Small intestine (tissue), 7 donors: Measurements from ENCODE around the gene NUDT17. TPM values are rescaled to one million over a fixed set of nuclear protein-coding genes. Genes with fewer than 3 reads are reported as not detected.

Source experiments
- DNase-seq, 2 donors: peaks; one replicate each; pipeline versions ENCODE4 v3.0.0 to v3.0.0-alpha.2; 2013
- FAIRE-seq: peaks from 2 replicates; lab custom pipeline; 2012; peaks lifted over from hg19 to GRCh38; lab: Jason Lieb, UNC
- H3K27ac ChIP-seq, 3 donors: one replicate each; pipeline ENCODE4 v1.5.1; 2013; ENCODE audit warnings: low read length in 2 of 3, mild to moderate bottlenecking in 2 of 3, control low read depth in 1 of 3, inconsistent platforms in 1 of 3, low read depth in 1 of 3, moderate library complexity in 1 of 3
- H3K27me3 ChIP-seq, 3 donors: one replicate each; pipeline ENCODE4 v1.6.1; 2013; ENCODE audit warnings: low read length in 3 of 3, inconsistent platforms in 1 of 3; ENCODE audit not compliant: control insufficient read depth in 3 of 3, insufficient read depth in 3 of 3
- H3K36me3 ChIP-seq, 3 donors: one replicate each; pipeline ENCODE4 v1.6.1; 2013; ENCODE audit warnings: low read length in 3 of 3, inconsistent platforms in 1 of 3, low read depth in 1 of 3, mild to moderate bottlenecking in 1 of 3, moderate library complexity in 1 of 3; ENCODE audit not compliant: control insufficient read depth in 3 of 3, insufficient read depth in 2 of 3
- H3K4me1 ChIP-seq, 3 donors: one replicate each; pipeline ENCODE4 v1.6.1; 2013; ENCODE audit warnings: low read length in 2 of 3, inconsistent platforms in 1 of 3, low read depth in 1 of 3, mild to moderate bottlenecking in 1 of 3, moderate library complexity in 1 of 3; ENCODE audit not compliant: control insufficient read depth in 3 of 3, insufficient read depth in 2 of 3
- H3K4me3 ChIP-seq, 3 donors: one replicate each; pipeline ENCODE4 v1.5.1; 2013; ENCODE audit warnings: low read length in 3 of 3, control low read depth in 1 of 3, inconsistent platforms in 1 of 3, low read depth in 1 of 3, mild to moderate bottlenecking in 1 of 3, moderate library complexity in 1 of 3
- H3K9me3 ChIP-seq, 2 donors: one replicate each; pipeline ENCODE4 v1.6.1; 2013; ENCODE audit warnings: low read depth in 1 of 2, low read length in 1 of 2; ENCODE audit not compliant: control insufficient read depth in 2 of 2, insufficient read depth in 1 of 2
- WGBS, 3 donors: extraction: QIAGEN DNeasy Blood & Tissue Kit; methylation state at CpG; one replicate each; pipeline ENCODE4 v1.1.7; 2013; 5-methylcytosine and 5-hydroxymethylcytosine counted together
- polyA plus RNA-seq, 4 donors: library from polyadenylated mRNA; stranded (reverse) in 3 of 4; unstranded in 1 of 4; fragments of 200-250 nt in 3 of 4; fragments of 120-200 nt in 1 of 4; gene quantifications; one replicate each; pipeline versions ENCODE4 v1.2.1 to v1.2.3, GENCODE V29; 2013
- donor health status: healthy with polysubstance abuse.
- donor health status: control.
- donor health status: control.
- donor health status: Bipolar disorder and iron deficiency.
- donor health status: healthy.

The NUDT17 gene
- polyA plus RNA-seq, 4 donors: 0.54 to 4.4 (median 1.6) TPM

GRCh38 chr1:145886816-145887215 is 41.4 kb downstream of the NUDT17 start:
- no peak for DNase-seq
- no peak for FAIRE-seq
- Histone ChIP-seq H3K9me3 (no peaks in the 10 kb centered on the region), H3K27me3 (peaks cover 0 to 22% (median 0%) of the 10 kb centered on the region in 3 donors), H3K36me3 (no peaks in the 10 kb centered on the region), H3K4me1 (peaks cover 0 to 12% (median 8%) of the 10 kb centered on the region in 3 donors), H3K27ac (no peak overlapping the region), H3K4me3 (no peak overlapping the region)
- 51 to 86% (median 83%) methylated on average over 8 of the region's 8 CpGs for WGBS, 3 donors

- DNase-seq: no peak
- WGBS, 3 donors: 28 to 61% (median 53%) methylated on average over 5 of the region's 5 CpGs
- no peak overlapping the region for H3K27ac ChIP-seq
These were observed 42.2 kb downstream of the NUDT17 start for GRCh38 chr1:145887631-145888030.

GRCh38 chr1:145889722-145890121 is 44.3 kb downstream of the NUDT17 start:
- DNase-seq (no peak), FAIRE-seq (no peak)
- Histone ChIP-seq H3K27me3 (peaks cover 0 to 9% (median 0%) of the 10 kb centered on the region in 3 donors), H3K36me3 (no peaks in the 10 kb centered on the region), H3K9me3 (no peaks in the 10 kb centered on the region), H3K4me3 (no peak overlapping the region), H3K4me1 (peaks cover 0 to 21% (median 13%) of the 10 kb centered on the region in 3 donors), H3K27ac (no peak overlapping the region)
- 91 to 92% (median 91%) methylated on average over 3 of the region's 3 CpGs for WGBS, 3 donors

More at GRCh38 chr1:145887631-145888030, 42.2 kb downstream of the NUDT17 start:
- Histone ChIP-seq H3K4me1 (peaks cover 0 to 19% (median 13%) of the 10 kb centered on the region in 3 donors), H3K4me3 (no peak overlapping the region), H3K27me3 (peaks cover 0 to 22% (median 0%) of the 10 kb centered on the region in 3 donors), H3K36me3 (no peaks in the 10 kb centered on the region), H3K9me3 (no peaks in the 10 kb centered on the region)
- FAIRE-seq: no peak

- no peaks in the 10 kb centered on the region for H3K9me3 ChIP-seq
- H3K27ac ChIP-seq: peak overlapping the region in 2 of 3 donors; percentile 57 to 96
- peak in 1 of 2 donors; percentile 20 for DNase-seq
- no peak overlapping the region for H3K4me3 ChIP-seq
- no peaks in the 10 kb centered on the region for H3K36me3 ChIP-seq
- H3K4me1 ChIP-seq: peaks cover 0 to 21% (median 13%) of the 10 kb centered on the region in 3 donors
- H3K27me3 ChIP-seq: no peaks in the 10 kb centered on the region
- 21 to 45% (median 32%) methylated on average over 1 of the region's 1 CpG for WGBS, 3 donors
- no peak for FAIRE-seq
These were observed 45.7 kb downstream of the NUDT17 start for GRCh38 chr1:145891143-145891542.

GRCh38 chr1:145891587-145892485 is 46.4 kb downstream of the NUDT17 start:
- DNase-seq (peak; percentile 89 to 96), FAIRE-seq (no peak)
- Histone ChIP-seq H3K4me1 (peaks cover 0 to 21% (median 11%) of the 10 kb centered on the region in 3 donors), H3K9me3 (no peaks in the 10 kb centered on the region), H3K27ac (peak overlapping the region; percentile 57 to 96 (median 60)), H3K36me3 (no peaks in the 10 kb centered on the region), H3K27me3 (no peaks in the 10 kb centered on the region), H3K4me3 (peak overlapping the region in 1 of 3 donors; percentile 16)
- WGBS, 3 donors: 5 to 23% (median 14%) methylated on average over 6 of the region's 6 CpGs

GRCh38 chr1:145892486-145893087 is 47.2 kb downstream of the NUDT17 start:
- Histone ChIP-seq H3K4me3 (no peak overlapping the region), H3K36me3 (no peaks in the 10 kb centered on the region), H3K4me1 (peaks cover 0 to 21% (median 11%) of the 10 kb centered on the region in 3 donors), H3K9me3 (no peaks in the 10 kb centered on the region), H3K27ac (peak overlapping the region; percentile 43 to 96 (median 57)), H3K27me3 (no peaks in the 10 kb centered on the region)
- FAIRE-seq (no peak), DNase-seq (no peak)
- 45 to 53% (median 51%) methylated on average over 3 of the region's 3 CpGs for WGBS, 3 donors

- Histone ChIP-seq H3K4me1 (peaks cover 0 to 21% (median 11%) of the 10 kb centered on the region in 3 donors), H3K27ac (no peak overlapping the region)
- 81 to 88% (median 87%) methylated on average over 7 of the region's 7 CpGs for WGBS, 3 donors
These were observed 48.1 kb downstream of the NUDT17 start for GRCh38 chr1:145893306-145894055.

GRCh38 chr1:145895471-145895870 is 50.0 kb downstream of the NUDT17 start:
- FAIRE-seq (no peak), DNase-seq (no peak)
- no peak overlapping the region for H3K4me3 ChIP-seq
- H3K27me3 ChIP-seq: no peaks in the 10 kb centered on the region
- H3K9me3 ChIP-seq: no peaks in the 10 kb centered on the region
- WGBS, 3 donors: 88 to 100% (median 95%) methylated on average over 1 of the region's 1 CpG
- H3K27ac ChIP-seq: no peak overlapping the region
- peaks cover 0 to 21% (median 11%) of the 10 kb centered on the region in 3 donors for H3K4me1 ChIP-seq
- H3K36me3 ChIP-seq: no peaks in the 10 kb centered on the region

More at GRCh38 chr1:145893306-145894055, 48.1 kb downstream of the NUDT17 start:
- DNase-seq: no peak
- FAIRE-seq: no peak
- no peak overlapping the region for H3K4me3 ChIP-seq
- H3K36me3 ChIP-seq: no peaks in the 10 kb centered on the region
- no peaks in the 10 kb centered on the region for H3K9me3 ChIP-seq
- H3K27me3 ChIP-seq: no peaks in the 10 kb centered on the region
